Colonic mucosa (tissue), 4 donors: Measurements from ENCODE around the gene NKD2. TPM values are rescaled to one million over a fixed set of nuclear protein-coding genes. Genes with fewer than 3 reads are reported as not detected.
A peak's percentile ranks its signal among the peaks of the same experiment; 100 is the strongest.

Source experiments
- DNase-seq: peaks from one replicate; pipeline ENCODE4 v3.0.0-alpha.2; 2020
- H3K27ac ChIP-seq: fragments of 200-600 bp; one replicate; pipeline ENCODE4 v1.8.0; 2021
- H3K27me3 ChIP-seq: fragments of 200-600 bp; one replicate; pipeline ENCODE4 v1.8.0; 2021
- H3K36me3 ChIP-seq: fragments of 200-600 bp; one replicate; pipeline ENCODE4 v1.8.0; 2021
- H3K4me1 ChIP-seq: fragments of 200-600 bp; one replicate; pipeline ENCODE4 v1.8.0; 2021; ENCODE audit warnings: mild to moderate bottlenecking
- H3K4me3 ChIP-seq: fragments of 200-600 bp; one replicate; pipeline ENCODE4 v1.8.0; 2021
- H3K9ac ChIP-seq, 2 donors: one replicate each; pipeline ENCODE4 v1.7.0; 2013; ENCODE audit warnings: control low read depth in 2 of 2, low read depth in 2 of 2, low read length in 2 of 2
- H3K9me3 ChIP-seq: fragments of 200-600 bp; one replicate; pipeline ENCODE4 v1.8.0; 2021
- CTCF ChIP-seq: fragments of 200-600 bp; IDR thresholded peaks from one replicate; pipeline ENCODE4 v1.8.0; 2022; ENCODE audit warnings: antibody characterized with exemption, mild to moderate bottlenecking
- intact Hi-C: fragments of 100-400 bp; cut with DNase I; formaldehyde crosslinking; loops from one replicate; pipeline ENCODE4 v1.14.1; 2022
- total RNA-seq, 2 donors: library from RNA; stranded (reverse); fragmentation: NEBNext Ultra II Directional in 1 of 2; extraction: Animal tissue kit (Norgen Biotek cat#: 25700) in 1 of 2; gene quantifications; one replicate each; pipeline ENCODE4 v1.2.1, GENCODE V29; 2021
- donor health status: healthy.
- donor health status: DM: no; HTN: no; CAD: no.
- donor health status: DM: no; HTN: no; CAD: no.

The NKD2 gene
- total RNA-seq, 2 donors from 2014 or later = 0.94 to 1.9 TPM

- Histone ChIP-seq H3K27ac (no peak overlapping the region), H3K9ac (peak overlapping the region in 1 of 2 donors; percentile 35), H3K4me1 (peaks cover 4% of the 10 kb centered on the region), H3K36me3 (no peaks in the 10 kb centered on the region), H3K27me3 (peaks cover 64% of the 10 kb centered on the region), H3K9me3 (no peaks in the 10 kb centered on the region), H3K4me3 (peak overlapping the region; percentile 36)
- intact Hi-C loops = loop anchor here (5.0 kb wide), 2 partner anchors 87 to 128 kb away; no protein-coding TSS in a partner anchor
- DNase-seq = no peak
- no peak for TF ChIP-seq CTCF
Measured at GRCh38 chr5:1009359-1010180, 968 bp downstream of the NKD2 start.

- Histone ChIP-seq H3K9me3 (no peaks in the 10 kb centered on the region), H3K4me1 (peaks cover 2% of the 10 kb centered on the region), H3K9ac (no peak overlapping the region), H3K4me3 (no peak overlapping the region), H3K27ac (no peak overlapping the region), H3K36me3 (no peaks in the 10 kb centered on the region), H3K27me3 (peaks cover 58% of the 10 kb centered on the region)
- intact Hi-C loops = loop anchor here (5.0 kb wide), 1 partner anchor 88 kb away; no protein-coding TSS in a partner anchor
- no peak for TF ChIP-seq CTCF
- no peak for DNase-seq
Measured at GRCh38 chr5:1010181-1010510, 1.5 kb downstream of the NKD2 start.

GRCh38 chr5:1010641-1011046, 2.0 kb downstream of the NKD2 start:
- Histone ChIP-seq H3K4me1 (no peaks in the 10 kb centered on the region), H3K9ac (no peak overlapping the region), H3K9me3 (no peaks in the 10 kb centered on the region), H3K36me3 (no peaks in the 10 kb centered on the region), H3K27ac (no peak overlapping the region), H3K4me3 (no peak overlapping the region), H3K27me3 (peaks cover 53% of the 10 kb centered on the region)
- no peak for TF ChIP-seq CTCF
- intact Hi-C loops = loop anchor here (5.0 kb wide), 1 partner anchor 88 kb away; no protein-coding TSS in a partner anchor
- no peak for DNase-seq

GRCh38 chr5:1011226-1011631, 2.6 kb downstream of the NKD2 start:
- no peak overlapping the region for H3K27ac ChIP-seq
- intact Hi-C loops = loop anchor here (5.0 kb wide), 1 partner anchor 89 kb away; no protein-coding TSS in a partner anchor
- DNase-seq = peak; percentile 53
- no peaks in the 10 kb centered on the region for H3K9me3 ChIP-seq
- H3K4me3 ChIP-seq = no peak overlapping the region
- peak; percentile 43 for TF ChIP-seq CTCF
- no peak overlapping the region for H3K9ac ChIP-seq
- H3K27me3 ChIP-seq = peaks cover 47% of the 10 kb centered on the region
- no peaks in the 10 kb centered on the region for H3K4me1 ChIP-seq
- no peaks in the 10 kb centered on the region for H3K36me3 ChIP-seq

- Histone ChIP-seq H3K9ac (no peak overlapping the region), H3K4me1 (no peaks in the 10 kb centered on the region), H3K27ac (no peak overlapping the region), H3K27me3 (peaks cover 42% of the 10 kb centered on the region), H3K9me3 (no peaks in the 10 kb centered on the region), H3K4me3 (no peak overlapping the region), H3K36me3 (no peaks in the 10 kb centered on the region)
- TF ChIP-seq CTCF = no peak
- no peak for DNase-seq
- intact Hi-C loops = loop anchor here (5.0 kb wide), 1 partner anchor 90 kb away; no protein-coding TSS in a partner anchor
Measured at GRCh38 chr5:1011741-1012312, 3.2 kb downstream of the NKD2 start.
